Measurements from ENCODE around the gene AK1.

AK1 gene

DNA sequence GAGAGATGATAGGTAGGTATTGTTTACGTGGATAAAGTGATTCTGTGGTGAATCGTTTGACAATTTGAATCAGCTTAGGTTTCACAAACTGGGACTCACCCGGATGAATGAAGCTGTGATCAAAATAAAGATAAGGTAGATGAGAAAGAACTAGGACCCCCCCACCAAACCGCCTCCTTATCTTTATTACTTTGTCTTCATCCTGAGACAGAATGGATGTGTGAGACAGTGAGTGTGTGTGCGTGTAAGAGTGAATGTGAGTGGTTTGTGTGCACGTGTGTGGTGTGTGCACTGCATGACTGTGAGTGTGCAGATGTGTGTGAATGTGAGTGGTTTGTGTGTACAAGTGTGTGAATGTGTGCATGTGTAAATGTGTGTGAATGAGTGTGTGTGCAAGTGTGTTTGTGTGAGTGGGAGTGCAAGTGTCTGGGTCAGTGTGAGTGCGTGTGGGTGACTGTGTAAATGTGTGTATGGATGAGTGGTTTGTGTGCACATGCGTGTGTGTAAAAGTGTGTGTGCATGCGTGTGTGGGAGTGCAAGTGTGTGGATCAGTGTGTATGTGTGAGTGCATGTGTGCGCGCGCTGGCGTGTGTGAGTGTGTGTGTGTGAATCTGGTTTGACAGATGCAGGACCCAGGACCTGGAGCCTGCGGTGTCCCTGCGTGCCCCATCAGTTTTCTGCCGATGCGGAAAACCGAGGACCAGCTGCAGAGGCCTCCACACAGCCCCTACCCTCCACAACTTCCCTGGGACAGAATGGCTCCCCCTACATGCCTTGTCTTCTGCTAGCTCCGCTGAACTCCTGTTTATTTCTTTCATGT is 11.6 kb downstream of the AK1 start:
- DNase-seq: no peak

DNA sequence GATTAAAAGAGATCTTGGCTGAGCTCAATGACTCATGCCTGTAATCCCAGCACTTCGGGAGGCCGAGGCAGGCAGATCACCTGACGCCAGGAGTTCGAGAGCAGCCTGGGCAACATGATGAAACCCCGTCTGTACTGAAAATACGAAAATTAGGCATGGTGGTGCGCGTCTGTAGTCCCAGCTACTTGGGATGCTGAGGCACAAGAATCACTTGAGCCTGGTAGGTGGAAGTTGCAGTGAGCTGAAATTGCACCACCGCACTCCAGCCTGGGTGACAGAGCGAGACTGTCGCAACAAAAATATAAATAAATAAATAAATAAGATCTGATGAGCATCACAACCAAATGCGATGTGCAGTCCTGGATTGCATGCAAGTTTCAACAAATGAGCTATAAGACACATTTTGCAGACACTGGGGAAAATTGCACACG is 14.3 kb downstream of the AK1 start:
- DNase-seq: no peak

DNA sequence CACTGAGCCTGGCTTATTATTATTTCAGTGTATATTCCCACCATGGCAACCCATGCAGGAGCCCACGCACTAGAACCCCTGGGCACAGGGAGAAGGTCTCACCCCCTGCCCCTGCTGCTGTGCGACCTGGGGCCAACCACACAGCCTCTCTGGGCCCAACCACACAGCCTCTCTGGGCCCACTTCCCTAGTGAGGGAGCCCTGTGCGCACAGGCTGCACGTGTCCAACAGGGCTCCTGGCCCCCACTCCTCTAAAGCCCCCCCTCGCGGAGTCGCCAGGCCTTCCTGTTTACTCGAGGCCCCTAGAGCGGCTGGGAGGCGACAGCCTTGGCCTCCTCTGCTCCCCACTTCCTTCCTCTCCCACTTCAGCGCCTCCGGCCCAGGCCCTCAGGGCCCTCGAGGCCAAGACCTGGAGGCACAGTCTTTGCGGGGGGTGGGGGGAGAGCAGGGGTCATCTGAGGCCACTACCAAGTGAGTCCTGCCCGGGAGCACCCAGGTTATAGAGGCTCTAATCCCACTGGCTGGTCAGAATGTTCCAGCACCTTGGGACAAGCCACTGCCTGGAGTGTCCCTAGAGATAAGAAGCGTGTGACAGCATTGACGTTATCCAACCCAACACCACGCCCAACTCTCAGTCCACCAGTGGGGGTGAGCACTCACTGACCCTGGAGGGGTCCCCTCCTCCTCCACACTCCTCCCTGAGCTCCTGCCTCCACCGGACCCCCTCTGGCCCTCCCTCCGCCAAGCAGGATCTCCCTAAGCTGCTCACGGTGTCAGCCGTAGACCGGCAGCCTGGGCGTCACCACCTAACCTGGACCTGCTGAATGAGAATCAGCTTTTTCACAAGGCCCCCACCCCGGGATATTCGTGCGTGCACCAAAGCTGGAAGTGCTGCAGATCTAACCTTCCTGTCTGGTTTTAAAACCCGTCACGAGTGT is 15.1 kb downstream of the AK1 start:
- DNase-seq: peak; percentile 22 to 41

DNA sequence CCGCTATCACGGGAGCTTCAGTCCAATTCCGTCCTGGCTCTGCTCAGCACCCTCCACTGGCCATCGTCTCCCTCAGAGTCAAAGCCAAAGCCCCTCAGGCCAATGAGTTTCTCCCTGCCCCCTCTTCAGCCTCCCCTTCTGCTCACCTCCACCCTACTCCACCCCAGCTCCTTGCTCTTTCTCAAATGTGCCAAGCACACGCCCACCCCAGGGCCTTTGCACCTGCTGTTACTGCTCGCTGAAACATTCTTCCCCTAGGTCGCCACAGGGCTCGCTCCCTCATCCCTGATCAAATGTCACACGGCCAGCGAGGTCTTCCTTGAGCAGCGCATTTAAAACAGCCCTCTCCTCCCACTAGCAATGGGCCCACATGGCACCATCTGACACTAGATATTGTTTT is 16.7 kb downstream of the AK1 start:
- no peak for DNase-seq

DNA sequence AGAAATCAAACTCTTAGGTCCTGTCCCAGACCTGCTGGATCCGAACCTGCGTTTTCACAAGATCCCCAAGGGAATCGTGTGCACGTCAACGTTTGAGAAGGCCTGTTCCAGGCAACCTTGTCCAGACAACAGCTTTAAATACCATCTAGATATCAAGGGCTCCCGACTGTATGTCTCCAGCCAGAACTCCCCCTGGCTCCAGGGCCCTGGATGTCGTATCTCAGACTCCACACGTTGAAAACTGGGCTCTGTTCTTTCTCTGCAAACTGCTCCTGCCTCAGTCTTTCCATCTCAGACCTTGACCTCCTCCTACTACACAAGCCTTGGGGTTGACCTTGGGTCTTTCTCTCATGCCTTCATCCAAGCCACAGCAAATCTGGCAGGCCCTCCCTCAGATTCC is 17.2 kb downstream of the AK1 start:
- DNase-seq: no peak

DNA sequence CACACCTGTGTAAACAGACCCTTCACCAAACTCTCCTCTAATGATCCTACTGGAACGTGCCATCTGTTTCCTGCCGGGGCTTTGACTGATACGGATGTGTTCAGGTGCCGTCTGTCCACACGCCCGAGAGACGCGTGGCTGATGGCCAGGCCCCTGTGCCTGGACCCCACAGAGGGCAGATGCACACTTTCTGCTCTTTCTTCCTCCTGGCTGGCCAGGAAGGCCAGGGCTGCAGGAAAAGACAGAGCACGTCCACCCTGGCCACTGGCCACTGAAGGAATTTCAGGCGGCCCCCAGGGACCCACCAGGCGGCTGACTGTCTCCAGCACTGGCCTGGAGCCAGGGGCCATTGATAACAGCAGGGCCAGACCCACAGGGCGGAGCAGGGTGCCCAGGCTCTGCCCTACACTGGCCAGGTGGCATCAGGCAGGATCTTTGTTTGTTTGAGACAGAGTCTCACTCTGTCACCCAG is 19.4 kb downstream of the AK1 start:
- no peak for DNase-seq

DNA sequence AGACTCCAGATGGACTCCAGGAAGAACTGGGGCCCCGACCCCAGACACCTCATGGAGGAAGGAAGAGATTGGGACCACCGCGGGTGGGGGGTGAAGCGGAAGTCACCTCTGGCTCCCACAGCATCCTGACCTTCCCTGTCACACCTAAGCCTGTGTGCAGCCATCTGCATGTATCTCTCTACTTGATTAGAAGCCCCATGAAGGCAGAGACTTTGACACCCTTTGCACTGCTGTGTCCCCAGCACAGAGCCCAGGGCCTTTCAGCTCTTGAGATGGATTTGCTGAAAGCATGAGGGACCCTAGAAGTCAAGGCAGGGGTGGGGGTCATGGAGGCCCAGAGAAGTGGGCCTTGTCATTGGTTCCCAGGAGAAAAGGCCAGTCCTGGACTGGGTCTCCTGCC is 20.2 kb downstream of the AK1 start:
- DNase-seq: no peak

DNA sequence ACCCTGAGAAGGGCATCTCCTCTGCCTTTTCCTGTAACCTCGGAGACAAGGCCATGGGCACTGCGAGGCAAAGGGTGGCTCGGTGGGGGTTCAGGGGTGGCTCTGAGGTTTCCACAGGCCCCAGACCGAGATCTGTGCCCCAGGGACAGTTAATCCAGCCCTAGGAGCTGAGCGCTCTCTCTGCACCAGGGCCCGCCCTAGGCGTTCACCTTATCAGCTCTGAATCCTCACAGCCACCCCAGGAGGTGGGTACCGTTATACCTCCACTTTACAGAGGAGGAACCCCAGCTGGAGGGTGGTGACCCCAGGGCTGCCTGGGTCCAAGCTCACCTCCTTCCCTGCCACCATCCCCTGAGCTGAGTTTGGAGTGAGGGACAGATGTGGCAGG is 20.8 kb downstream of the AK1 start:
- no peak for DNase-seq

DNA sequence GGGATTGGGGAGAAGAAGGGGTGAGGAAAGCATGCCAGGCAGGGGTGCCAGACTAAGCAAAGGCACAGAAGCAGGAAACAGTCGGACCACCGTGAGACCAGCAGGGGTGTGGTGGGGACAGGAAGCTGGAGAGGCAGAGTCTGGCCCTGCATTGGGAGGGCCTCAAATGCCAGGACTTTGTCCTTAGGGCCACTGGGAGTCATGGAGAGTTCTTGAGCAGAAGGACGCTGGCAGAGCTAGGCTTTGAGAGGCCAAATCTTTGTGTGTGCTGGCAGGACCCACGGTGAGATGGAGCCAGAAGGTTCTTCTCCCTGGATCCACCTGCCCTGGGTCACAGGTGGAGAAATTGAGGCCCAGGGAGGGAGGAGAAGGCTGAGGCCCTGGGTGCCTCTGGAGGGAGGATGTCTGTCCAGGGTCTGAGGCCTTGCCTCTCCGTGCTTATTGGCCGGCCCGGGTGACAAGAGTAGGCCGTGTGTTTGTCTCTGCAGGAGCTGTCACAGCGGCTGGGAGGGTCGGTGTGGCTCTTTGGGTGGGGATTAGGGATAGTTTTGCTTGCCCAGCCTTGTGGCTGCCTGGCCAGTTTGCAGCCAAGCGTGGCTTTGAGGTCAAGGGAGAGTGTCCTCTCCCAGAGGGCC is 21.3 kb downstream of the AK1 start:
- no peak for DNase-seq

DNA sequence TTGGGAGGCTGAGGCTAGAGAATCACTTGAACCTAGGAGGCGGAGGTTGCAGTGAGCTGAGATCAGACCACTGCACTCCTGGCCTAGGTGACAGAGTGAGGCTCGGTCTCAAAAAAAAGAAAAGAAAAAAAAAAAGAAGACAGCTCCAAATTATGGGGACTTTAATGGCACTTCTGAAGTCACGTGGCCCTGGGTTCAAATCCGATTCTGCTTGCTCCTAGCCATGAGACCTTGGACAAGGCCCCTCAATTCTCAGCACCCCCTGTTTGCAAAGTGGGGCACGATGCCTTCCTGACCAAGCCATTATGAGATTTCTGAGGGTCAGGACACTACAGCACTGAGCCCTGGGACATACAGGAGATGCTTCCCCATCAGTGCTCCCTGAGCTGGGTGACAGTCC is 22.0 kb downstream of the AK1 start:
- no peak for DNase-seq

DNA sequence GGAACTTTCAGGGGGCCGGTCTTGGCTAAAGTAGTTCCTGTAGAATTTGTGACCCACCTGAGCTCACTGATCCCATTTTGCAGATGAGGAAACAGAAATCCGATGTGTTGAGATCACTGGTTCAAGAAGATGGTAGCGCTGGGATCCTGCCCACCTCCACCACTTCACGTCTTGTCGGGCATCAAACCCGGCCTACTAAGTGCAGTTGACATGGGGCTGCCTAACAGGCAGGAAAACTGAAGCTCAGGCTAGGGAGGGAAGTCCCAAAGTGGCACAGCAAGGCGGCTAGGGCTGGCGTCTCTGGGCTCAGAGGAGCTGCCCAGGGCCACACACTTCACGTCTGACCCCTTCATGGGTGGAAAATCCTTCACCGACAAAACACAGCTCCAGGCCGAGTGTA is 22.5 kb downstream of the AK1 start:
- DNase-seq: no peak

DNA sequence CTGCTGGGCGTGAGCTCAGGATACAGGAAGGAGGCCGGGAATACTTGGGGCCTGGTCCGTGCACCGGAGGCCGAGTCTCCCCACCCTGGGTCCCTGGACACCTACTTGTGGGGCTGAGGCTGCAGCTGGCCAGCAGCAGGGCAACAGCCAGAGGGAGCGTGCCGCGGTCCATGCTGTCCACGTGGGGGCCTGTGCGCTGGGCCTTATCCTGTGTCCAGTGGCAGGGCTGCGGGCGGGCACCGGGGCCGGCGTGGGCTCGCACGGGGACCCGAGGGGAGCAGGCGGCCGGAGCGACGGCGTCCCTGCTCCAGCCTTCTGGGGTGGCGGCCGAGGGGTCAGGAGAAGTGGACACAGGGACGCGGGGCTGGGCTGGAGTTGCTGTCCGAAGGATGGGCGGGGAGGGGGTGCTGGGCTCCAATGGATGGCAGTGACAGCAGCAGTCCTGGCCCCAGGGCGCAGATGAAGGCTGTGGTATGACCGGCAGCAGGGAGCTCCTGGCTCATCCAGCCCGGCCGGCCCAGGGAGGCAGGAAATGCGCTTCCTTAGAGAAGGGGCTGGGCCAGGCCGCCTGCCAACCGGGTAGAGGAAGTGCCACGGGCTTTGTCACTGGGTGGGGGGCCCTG is 23.2 kb downstream of the AK1 start, which contains the start of gene ENG:
TSS of gene ENG (minus strand) at position 475 of the 623 bp plus-strand sequence. CDS start at position 172, 303 bp downstream.
- DNase-seq: peak; percentile 35 to 47

DNA sequence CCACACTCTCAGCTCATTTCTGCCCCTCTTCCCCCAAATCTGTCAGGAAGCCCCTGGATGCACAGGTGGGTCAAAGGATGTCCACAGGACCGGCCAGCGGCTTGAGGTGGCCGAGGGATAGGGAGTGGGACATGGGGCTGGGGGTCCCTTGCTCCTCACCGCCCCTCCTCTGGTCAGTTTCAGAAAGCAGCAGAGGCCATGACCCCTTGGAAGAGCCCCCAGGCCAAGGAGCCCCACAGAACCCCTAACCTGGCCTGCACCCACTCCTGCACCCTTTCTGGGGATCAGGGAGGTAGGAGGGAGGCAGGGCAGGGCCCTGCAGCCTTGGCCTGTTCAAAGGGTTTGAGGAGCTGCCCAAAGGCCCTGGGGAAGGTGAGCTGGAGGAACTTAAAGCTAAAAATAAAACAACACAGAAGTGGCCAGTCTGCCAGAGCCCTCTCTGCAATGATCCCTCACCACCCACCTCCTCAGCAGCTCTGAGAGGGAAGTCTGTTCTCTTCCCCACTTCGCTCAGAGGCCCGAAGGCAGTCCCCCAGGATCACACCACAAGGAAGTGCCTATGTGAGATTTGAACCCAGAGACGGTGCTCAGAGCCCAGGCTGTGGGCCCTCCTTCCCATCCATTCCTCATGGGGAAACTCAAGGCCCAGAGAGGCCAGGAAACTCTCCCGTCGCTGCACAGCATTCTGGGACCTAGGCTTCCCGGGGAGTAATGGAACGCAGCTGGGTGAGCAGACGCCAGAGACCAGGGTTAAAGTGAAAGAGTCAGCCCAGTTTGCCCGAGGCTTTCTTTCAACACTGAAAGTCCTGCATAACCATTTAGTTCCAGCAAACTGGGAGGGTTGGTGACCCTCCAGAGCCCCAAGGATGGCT is 23.9 kb downstream of the AK1 start:
- DNase-seq: peak in 1 of 2 donors; percentile 29

DNA sequence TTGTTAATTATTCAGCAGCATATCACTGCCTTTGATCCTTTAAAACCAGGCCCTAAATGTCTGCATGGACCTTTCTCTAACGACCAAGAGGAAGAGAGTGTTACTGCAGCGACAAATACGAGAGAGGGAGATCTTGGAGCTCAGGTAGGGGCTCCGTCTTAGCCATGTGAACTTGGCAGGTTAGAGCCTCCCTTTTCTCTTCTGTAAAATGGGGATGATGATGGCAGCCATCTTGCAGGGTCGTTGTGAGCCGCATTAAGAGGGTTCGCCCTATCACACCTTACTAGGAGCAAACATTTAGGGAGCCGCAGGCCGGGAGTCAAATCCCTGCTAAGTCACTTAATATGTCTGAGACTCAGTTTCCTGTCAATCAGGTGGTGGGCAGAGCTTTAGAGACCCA is 24.6 kb downstream of the AK1 start:
- DNase-seq: no peak

DNA sequence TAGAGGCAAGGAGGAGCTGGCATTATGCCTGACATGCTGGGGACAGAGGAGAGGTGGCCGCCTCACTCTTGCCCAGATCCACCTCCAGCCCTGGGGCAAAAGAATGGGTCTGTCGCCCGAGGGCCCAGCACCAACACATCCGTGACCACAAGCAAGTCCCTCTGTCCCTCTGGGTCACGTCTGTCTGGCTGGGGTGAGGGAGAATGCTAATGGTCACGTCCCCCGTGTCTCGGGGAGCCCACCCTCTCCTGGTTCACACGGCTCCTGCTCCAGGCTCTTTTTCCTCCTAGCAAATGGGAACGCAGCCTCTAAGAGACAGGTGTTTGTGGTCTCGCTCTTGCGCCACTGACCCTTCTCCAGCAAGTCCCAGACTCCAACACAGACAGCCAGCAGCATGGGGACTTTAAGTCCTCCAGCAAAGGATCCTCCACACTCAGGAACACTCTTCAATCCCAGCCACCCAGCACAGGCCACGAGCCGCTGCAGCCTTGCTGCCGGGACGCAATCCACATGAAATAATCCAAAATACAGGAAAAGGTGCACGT is 27.1 kb downstream of the AK1 start:
- no peak for DNase-seq

DNA sequence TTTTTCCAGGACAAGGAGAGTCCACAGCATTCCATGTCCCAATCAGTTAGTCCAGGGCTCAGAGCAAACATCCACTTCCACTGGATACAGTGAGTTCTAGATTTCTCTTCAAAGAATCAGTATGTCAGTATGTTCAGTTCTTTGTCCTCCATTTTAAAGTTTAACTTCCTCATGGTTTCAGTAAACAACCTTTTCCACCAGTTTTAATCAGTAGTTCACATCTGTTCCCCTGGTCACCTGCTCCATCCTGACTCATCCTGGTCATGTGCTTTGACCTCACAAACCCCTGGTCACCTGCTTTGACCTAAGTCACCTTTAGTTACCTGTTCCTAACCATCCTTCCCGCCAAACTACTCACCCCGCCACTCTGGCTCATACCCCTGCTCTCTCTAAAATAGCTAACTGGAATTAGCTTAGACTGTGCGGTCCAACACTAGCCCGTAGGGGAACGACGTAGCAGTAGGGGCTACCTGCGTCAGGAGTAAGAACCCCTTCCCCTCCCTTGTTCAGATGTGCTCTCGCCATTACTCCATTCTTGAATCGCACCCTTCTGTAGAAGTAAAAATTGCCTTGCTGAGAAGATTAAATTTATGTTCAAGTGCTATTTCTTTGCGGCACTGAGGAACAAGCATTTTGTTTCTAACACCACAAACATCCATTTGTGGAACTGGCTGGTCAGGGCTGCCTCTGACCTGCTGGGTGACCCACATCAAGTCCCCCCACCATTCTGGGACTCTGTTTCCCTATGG is 28.5 kb downstream of the AK1 start:
- no peak for DNase-seq

DNA sequence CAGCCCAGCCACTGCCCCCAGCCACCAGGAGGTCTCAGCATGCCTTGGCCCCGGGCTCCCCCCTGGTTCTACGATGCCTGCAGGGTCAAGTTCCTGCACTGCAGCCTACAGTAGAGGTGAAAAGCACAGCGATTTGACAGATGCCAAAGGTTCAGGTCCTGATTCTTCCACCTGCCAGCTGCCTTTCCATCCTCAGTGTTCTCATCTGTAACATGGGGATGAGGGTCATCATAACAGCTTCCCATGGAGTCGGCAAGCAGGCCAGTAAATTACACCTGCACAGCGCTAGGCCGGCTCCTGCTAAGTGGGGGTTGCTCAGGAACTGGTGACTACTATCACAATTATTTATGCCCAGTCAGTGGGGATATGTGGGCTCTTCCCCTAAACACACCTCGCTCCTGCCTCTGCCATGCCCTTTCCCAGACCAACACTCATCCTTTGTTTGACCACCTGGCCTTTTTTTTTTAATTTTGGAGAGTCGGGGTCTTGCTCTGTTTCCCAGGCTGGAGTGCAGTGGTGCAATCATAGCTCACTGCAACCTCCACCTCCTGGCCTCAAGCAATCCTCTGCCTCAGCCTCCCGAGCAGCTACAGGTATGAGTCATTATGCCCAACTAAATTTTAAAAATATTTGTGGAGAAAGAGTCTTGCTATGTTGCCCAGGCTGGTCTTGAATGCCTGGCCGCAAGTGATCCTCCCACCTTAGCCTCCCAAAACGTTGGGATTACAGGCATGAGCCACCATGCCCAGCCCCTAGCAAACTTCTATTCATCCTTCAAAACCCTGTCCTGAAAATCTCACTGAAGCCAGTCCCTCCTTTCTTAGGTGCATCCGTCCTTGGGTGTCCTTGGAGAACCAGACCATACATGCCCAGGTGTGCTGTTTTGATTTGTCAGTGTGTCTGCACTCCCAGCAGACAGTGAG is 29.4 kb downstream of the AK1 start:
- DNase-seq: no peak

DNA sequence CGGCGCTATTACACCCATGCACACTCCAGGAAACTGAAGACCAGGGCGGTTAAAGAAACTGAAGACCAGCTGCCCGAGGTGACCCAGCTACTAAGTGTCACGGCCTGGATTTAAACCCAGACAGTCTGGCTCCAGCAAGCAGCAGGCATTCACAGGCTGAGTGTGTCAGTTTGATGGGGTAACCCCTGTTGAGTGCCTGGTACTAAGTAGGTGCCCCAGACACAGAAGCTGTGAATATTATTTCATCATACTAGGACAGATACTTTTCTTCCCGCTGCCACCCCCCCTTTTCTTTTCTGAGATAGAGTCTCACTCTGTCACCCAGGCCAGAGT is 30.3 kb downstream of the AK1 start:
- DNase-seq: no peak

DNA sequence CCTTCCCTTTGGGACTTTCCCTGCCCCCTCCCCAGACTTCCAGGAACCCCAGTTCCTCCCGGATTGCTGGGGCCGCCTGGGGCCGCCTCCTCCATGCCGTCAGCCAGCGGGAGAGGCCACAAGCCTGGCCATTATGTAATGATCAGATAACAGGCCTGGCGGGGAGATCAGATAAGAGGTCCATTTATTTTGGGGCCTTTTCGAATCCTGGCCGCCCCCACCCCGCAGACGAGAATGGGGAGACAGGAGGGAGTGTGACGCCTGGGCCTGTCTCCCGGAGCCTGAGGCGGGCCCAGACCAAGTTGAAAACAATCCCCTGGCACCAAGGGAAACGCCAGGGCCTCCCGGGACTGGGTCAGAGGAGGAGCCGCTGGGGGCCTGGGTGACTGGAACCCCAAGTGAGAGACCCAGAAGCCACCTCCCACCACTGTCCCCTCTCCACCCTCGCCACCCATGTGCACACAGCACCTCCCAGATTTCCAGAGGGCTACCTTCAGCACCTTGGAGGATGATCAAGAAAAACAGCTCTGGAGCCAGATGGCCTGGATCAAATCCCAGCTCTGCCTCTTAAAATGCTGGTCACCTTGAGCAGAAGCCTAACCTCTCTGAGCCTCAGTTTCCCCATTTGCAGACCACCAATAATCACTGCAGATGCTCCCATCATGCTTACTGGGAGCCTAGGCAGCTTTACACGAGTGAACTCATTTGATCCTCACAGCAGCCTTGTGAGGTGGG is 30.9 kb downstream of the AK1 start:
- no peak for DNase-seq

Measured in stimulated activated CD4-positive, alpha-beta T cell treated with anti-CD3 and anti-CD28 coated beads, Interleukin-2, amount 100 ng/mL, for 24 hours (primary cell).